HFFc6 (cell line): ENCODE measurements around the gene KIF18B. TPM values are rescaled to one million over a fixed set of nuclear protein-coding genes. Genes with fewer than 3 reads are reported as not detected.

Experiments
- DNase-seq: peaks from one replicate; pipeline ENCODE4 v3.0.0-alpha.2; 2018
- H3K27ac Mint-ChIP-seq: 2 replicates; pipeline ENCODE4 v1.8.0; 2020; ENCODE audit warnings: mild to moderate bottlenecking, mixed read lengths
- H3K27me3 Mint-ChIP-seq: 2 replicates; pipeline ENCODE4 v1.8.0; 2021; ENCODE audit warnings: mild to moderate bottlenecking, moderate library complexity, mixed read lengths; ENCODE audit not compliant: insufficient read depth
- H3K36me3 Mint-ChIP-seq: 2 replicates; pipeline ENCODE4 v1.8.0; 2021; ENCODE audit warnings: low read depth, mixed read lengths
- H3K4me1 Mint-ChIP-seq: 2 replicates; pipeline ENCODE4 v1.8.0; 2020; ENCODE audit warnings: low read depth, mixed read lengths
- H3K4me3 Mint-ChIP-seq: 2 replicates; pipeline ENCODE4 v1.8.0; 2020; ENCODE audit warnings: mild to moderate bottlenecking, moderate library complexity, mixed read lengths
- H3K9me3 Mint-ChIP-seq: 2 replicates; pipeline ENCODE4 v1.8.0; 2020; ENCODE audit warnings: mild to moderate bottlenecking, mixed read lengths
- total RNA-seq, 6 experiments: library from RNA; stranded (reverse); fragmentation: NEBNext Ultra II Directional; extraction: Animal tissue kit (Norgen Biotek cat#: 25700); gene quantifications; 2 replicates in 1 of 6; 3 replicates in 5 of 6; pipeline ENCODE4 v1.2.3, GENCODE V29; 2021
- TF ChIP-seq, protein P1 (sequence below): fragments of 200-600 bp; sonication (generic); IDR thresholded peaks from 2 replicates; pipeline ENCODE4 v1.5.0; 2021; ENCODE audit warnings: antibody characterized with exemption, mild to moderate bottlenecking

Gene KIF18B
- total RNA-seq, 6 experiments from 2014 or later, result 11.4 to 25.6 (median 24.1) TPM

DNA sequence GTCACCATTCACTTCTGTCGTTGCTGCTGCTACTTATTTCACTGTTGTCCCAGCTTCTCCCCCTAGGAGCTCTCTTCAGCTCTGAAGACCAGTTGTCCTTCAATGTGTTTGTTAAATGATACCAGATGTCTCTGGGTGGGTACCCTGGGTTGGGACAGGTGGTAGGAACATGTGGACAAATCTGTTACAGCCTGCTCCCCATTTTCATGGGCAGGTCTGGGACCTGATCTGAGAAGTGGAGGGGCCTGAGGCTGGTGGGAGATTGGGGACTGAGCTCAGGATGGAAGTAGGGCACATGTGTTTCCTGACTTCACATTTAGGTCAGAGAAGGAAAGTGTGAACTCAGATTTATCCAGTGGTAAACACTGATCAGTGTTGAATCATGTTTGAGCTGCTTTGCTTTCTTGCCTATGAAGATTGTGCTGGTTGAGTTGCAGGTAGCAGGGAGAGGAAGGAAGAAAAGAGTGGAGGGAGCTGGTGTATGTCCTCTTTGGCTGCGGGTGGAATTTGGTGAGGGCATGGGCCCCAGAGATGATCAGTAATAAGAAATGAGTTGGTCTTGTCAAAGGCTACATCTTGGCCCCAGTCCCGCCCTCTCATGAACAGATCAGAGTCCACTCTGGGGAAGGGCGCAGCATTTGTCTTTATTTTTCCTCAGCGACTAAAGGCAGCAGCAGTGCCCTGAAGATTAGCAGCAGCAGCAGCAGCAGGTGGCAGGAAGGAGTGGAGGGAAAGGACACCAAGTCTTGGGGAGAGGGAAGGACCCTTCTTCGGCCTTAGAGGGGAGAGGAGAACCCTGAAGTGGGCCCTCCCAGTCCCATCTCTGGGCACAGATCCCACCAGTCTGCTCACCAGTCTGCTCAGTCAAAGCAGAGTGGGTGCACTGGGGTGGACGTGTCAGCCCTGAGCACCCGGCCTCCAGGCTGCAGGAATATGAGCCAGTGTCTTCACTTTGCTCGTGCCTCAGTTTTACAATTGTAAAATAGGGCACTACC, 42.3 kb downstream of the KIF18B start:
- Mint-ChIP-seq H3K4me3 (peak overlapping the region; percentile 63), H3K36me3 (no peaks in the 10 kb centered on the region), H3K4me1 (peaks cover 65% of the 10 kb centered on the region), H3K9me3 (no peaks in the 10 kb centered on the region), H3K27me3 (peaks cover 5% of the 10 kb centered on the region), H3K27ac (peak overlapping the region; percentile 99)
- DNase-seq, result no peak
- TF ChIP-seq, protein P1, sequence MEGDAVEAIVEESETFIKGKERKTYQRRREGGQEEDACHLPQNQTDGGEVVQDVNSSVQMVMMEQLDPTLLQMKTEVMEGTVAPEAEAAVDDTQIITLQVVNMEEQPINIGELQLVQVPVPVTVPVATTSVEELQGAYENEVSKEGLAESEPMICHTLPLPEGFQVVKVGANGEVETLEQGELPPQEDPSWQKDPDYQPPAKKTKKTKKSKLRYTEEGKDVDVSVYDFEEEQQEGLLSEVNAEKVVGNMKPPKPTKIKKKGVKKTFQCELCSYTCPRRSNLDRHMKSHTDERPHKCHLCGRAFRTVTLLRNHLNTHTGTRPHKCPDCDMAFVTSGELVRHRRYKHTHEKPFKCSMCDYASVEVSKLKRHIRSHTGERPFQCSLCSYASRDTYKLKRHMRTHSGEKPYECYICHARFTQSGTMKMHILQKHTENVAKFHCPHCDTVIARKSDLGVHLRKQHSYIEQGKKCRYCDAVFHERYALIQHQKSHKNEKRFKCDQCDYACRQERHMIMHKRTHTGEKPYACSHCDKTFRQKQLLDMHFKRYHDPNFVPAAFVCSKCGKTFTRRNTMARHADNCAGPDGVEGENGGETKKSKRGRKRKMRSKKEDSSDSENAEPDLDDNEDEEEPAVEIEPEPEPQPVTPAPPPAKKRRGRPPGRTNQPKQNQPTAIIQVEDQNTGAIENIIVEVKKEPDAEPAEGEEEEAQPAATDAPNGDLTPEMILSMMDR, result no peak

GRCh38 chr17:44904001-44904984, 43.3 kb downstream of the KIF18B start:
- Mint-ChIP-seq H3K9me3 (no peaks in the 10 kb centered on the region), H3K27ac (no peak overlapping the region), H3K36me3 (no peaks in the 10 kb centered on the region), H3K4me1 (peaks cover 65% of the 10 kb centered on the region), H3K4me3 (no peak overlapping the region), H3K27me3 (peaks cover 7% of the 10 kb centered on the region)
- DNase-seq, result no peak
- TF ChIP-seq, protein P1, result no peak

- H3K4me1 Mint-ChIP-seq, result peaks cover 63% of the 10 kb centered on the region
- no peak overlapping the region for H3K4me3 Mint-ChIP-seq
- H3K9me3 Mint-ChIP-seq, result no peaks in the 10 kb centered on the region
- H3K36me3 Mint-ChIP-seq, result peaks cover 6% of the 10 kb centered on the region; the same call in 1 of the 2 replicates
- DNase-seq, result no peak
- TF ChIP-seq, protein P1, result no peak
- no peak overlapping the region for H3K27ac Mint-ChIP-seq
- H3K27me3 Mint-ChIP-seq, result peaks cover 7% of the 10 kb centered on the region
Measured at GRCh38 chr17:44903012-44903685, 44.4 kb downstream of the KIF18B start.

DNA sequence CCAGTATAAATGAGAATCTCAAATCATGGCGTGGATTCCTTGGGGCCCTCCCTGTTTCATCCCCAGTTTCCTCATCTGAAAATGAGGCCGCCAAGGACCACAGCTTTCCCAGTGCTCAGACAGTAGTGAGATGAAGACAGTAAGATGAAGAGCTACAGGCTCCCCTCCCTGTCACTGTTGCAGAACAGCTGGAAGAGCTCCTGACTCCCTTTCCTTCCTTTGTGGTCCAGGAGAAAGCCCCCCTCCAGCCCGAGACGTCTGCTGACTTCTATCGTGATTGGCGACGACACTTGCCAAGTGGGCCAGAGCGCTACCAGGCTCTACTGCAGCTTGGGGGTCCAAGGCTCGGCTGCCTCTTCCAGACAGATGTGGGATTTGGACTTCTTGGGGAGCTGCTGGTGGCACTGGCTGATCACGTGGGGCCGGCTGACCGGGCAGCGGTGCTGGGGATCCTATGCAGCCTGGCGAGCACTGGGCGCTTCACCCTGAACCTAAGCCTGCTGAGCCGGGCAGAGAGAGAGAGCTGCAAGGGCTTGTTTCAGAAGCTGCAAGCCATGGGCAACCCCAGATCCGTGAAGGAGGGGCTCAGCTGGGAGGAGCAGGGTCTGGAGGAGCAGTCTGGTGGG, 45.3 kb downstream of the KIF18B start:
- Mint-ChIP-seq H3K9me3 (no peaks in the 10 kb centered on the region), H3K4me1 (peaks cover 63% of the 10 kb centered on the region), H3K27me3 (peaks cover 7% of the 10 kb centered on the region), H3K36me3 (peaks cover 6% of the 10 kb centered on the region; the same call in 1 of the 2 replicates), H3K4me3 (peak overlapping the region; percentile 55; the same call in 1 of the 2 replicates), H3K27ac (peak overlapping the region; percentile 100)
- TF ChIP-seq, protein P1, result no peak
- DNase-seq, result no peak
